HFFc6 (cell line): ENCODE measurements around the gene FAM171A2. TPM values are rescaled to one million over a fixed set of nuclear protein-coding genes. Genes with fewer than 3 reads are reported as not detected.

Experiments
- DNase-seq: peaks from one replicate; pipeline ENCODE4 v3.0.0-alpha.2; 2018
- H3K27ac Mint-ChIP-seq: 2 replicates; pipeline ENCODE4 v1.8.0; 2020; ENCODE audit warnings: mild to moderate bottlenecking, mixed read lengths
- H3K27me3 Mint-ChIP-seq: 2 replicates; pipeline ENCODE4 v1.8.0; 2021; ENCODE audit warnings: mild to moderate bottlenecking, moderate library complexity, mixed read lengths; ENCODE audit not compliant: insufficient read depth
- H3K36me3 Mint-ChIP-seq: 2 replicates; pipeline ENCODE4 v1.8.0; 2021; ENCODE audit warnings: low read depth, mixed read lengths
- H3K4me1 Mint-ChIP-seq: 2 replicates; pipeline ENCODE4 v1.8.0; 2020; ENCODE audit warnings: low read depth, mixed read lengths
- H3K4me3 Mint-ChIP-seq: 2 replicates; pipeline ENCODE4 v1.8.0; 2020; ENCODE audit warnings: mild to moderate bottlenecking, moderate library complexity, mixed read lengths
- H3K9me3 Mint-ChIP-seq: 2 replicates; pipeline ENCODE4 v1.8.0; 2020; ENCODE audit warnings: mild to moderate bottlenecking, mixed read lengths
- total RNA-seq, 6 experiments: library from RNA; stranded (reverse); fragmentation: NEBNext Ultra II Directional; extraction: Animal tissue kit (Norgen Biotek cat#: 25700); gene quantifications; 2 replicates in 1 of 6; 3 replicates in 5 of 6; pipeline ENCODE4 v1.2.3, GENCODE V29; 2021
- TF ChIP-seq, protein P1 (sequence below): fragments of 200-600 bp; sonication (generic); IDR thresholded peaks from 2 replicates; pipeline ENCODE4 v1.5.0; 2021; ENCODE audit warnings: antibody characterized with exemption, mild to moderate bottlenecking

The FAM171A2 gene
- total RNA-seq, 6 experiments from 2014 or later: 1.6 to 1.9 (median 1.8) TPM

DNA sequence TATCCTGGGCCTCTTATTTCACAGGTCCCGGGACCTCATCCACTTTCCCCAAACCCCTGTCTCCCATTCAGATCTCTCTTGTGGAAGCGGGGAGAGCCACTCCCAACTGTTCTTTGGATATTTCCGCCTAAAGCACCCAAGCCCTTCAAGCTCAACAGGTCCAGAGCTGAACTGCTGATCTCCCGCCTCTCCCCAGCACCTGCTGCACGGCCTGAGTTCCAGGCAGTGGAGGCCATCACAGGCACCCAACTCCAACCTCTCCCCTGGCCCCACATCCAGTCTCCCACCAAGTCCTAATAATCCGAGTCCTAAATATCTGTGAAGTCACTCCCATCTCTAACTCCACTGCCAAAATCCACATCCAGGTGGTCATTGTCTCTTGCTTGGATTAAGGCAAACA lies 19.3 kb upstream of the FAM171A2 start:
- Mint-ChIP-seq H3K4me3 (no peak overlapping the region), H3K9me3 (no peaks in the 10 kb centered on the region), H3K4me1 (no peaks in the 10 kb centered on the region), H3K27ac (no peak overlapping the region), H3K36me3 (no peaks in the 10 kb centered on the region), H3K27me3 (peaks cover 14% of the 10 kb centered on the region)
- TF ChIP-seq, protein P1, sequence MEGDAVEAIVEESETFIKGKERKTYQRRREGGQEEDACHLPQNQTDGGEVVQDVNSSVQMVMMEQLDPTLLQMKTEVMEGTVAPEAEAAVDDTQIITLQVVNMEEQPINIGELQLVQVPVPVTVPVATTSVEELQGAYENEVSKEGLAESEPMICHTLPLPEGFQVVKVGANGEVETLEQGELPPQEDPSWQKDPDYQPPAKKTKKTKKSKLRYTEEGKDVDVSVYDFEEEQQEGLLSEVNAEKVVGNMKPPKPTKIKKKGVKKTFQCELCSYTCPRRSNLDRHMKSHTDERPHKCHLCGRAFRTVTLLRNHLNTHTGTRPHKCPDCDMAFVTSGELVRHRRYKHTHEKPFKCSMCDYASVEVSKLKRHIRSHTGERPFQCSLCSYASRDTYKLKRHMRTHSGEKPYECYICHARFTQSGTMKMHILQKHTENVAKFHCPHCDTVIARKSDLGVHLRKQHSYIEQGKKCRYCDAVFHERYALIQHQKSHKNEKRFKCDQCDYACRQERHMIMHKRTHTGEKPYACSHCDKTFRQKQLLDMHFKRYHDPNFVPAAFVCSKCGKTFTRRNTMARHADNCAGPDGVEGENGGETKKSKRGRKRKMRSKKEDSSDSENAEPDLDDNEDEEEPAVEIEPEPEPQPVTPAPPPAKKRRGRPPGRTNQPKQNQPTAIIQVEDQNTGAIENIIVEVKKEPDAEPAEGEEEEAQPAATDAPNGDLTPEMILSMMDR: no peak
- no peak for DNase-seq

- Mint-ChIP-seq H3K9me3 (no peaks in the 10 kb centered on the region), H3K27ac (no peak overlapping the region), H3K27me3 (peaks cover 14% of the 10 kb centered on the region)
Observed at GRCh38 chr17:44381810-44382305, 18.2 kb upstream of the FAM171A2 start.

DNA sequence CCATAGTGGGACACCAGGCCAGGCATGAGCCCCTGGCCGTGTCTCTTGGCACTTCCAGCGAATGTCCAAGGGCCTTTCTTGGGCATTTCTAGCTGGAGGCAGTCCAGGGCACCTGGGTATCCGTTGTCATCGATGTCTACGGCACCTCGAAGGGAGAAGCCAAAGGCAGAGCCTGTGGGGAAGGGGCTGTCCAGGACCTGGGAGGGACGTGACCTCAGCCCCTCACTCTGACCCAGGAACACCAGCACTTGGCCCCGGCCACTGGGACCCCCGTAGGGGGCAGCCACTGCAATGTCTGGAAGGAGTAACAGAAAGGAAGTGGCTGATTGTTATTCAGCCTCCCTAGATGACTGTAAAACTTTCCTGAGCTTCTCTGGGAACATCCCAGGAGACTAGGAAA lies 17.1 kb upstream of the FAM171A2 start:
- TF ChIP-seq, protein P1: no peak
- Mint-ChIP-seq H3K9me3 (no peaks in the 10 kb centered on the region), H3K4me3 (no peak overlapping the region), H3K4me1 (no peaks in the 10 kb centered on the region), H3K36me3 (no peaks in the 10 kb centered on the region), H3K27me3 (peaks cover 14% of the 10 kb centered on the region), H3K27ac (no peak overlapping the region)
- DNase-seq: no peak

More at GRCh38 chr17:44381810-44382305, 18.2 kb upstream of the FAM171A2 start:
- H3K36me3 Mint-ChIP-seq: no peaks in the 10 kb centered on the region
- no peaks in the 10 kb centered on the region for H3K4me1 Mint-ChIP-seq
- H3K4me3 Mint-ChIP-seq: no peak overlapping the region
- TF ChIP-seq, protein P1: no peak
- no peak for DNase-seq

GRCh38 chr17:44379887-44380286 lies 16.2 kb upstream of the FAM171A2 start:
- TF ChIP-seq, protein P1: no peak
- DNase-seq: no peak
- peaks cover 11% of the 10 kb centered on the region for H3K27me3 Mint-ChIP-seq
- H3K4me3 Mint-ChIP-seq: no peak overlapping the region
- H3K36me3 Mint-ChIP-seq: no peaks in the 10 kb centered on the region
- H3K27ac Mint-ChIP-seq: no peak overlapping the region
- no peaks in the 10 kb centered on the region for H3K9me3 Mint-ChIP-seq
- H3K4me1 Mint-ChIP-seq: no peaks in the 10 kb centered on the region

DNA sequence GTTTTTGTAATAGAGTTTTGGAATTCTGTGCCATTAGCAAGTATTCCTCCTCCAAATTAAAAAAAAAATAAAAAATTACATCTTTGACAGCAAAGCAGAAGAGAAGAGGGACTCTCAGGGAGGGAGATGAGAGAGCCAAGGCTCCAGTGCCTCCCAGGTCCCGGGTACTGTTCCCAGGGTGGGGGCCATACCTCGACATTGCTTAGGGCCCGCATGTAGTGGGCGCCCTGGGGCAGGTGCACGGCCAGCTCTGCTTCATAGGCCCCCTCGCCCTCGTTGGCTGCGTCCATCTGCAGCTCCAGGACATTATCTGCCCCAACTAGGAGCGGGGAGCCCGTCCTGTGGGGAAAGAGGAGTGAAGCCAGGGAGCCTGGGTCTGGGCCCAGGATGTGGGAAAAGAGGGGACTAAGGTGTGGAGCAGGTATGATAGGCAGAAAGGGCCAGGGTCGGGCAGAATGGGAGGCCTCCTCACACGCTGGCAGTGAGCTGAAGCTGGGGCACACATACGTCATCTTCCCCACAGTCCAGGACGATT lies 14.6 kb upstream of the FAM171A2 start:
- no peak overlapping the region for H3K4me3 Mint-ChIP-seq
- H3K4me1 Mint-ChIP-seq: no peaks in the 10 kb centered on the region
- H3K27ac Mint-ChIP-seq: no peak overlapping the region
- no peak for DNase-seq
- H3K27me3 Mint-ChIP-seq: peaks cover 10% of the 10 kb centered on the region
- H3K36me3 Mint-ChIP-seq: no peaks in the 10 kb centered on the region
- no peaks in the 10 kb centered on the region for H3K9me3 Mint-ChIP-seq
- TF ChIP-seq, protein P1: no peak
